ENCODE measurements around the gene TARM1. TPM values are rescaled to one million over a fixed set of nuclear protein-coding genes. Genes with fewer than 3 reads are reported as not detected.

The TARM1 gene
- total and polyA plus RNA-seq, 2 of the 4 experiments (the other 2 are of a cell fraction): not detected

GRCh38 chr19:54069470-54069869 is 11.7 kb downstream of the TARM1 start:
- ChIA-PET CTCF (no interaction called here), POLR2A (ENCODE audit: unreplicated experiment) (no interaction called here)
- Histone ChIP-seq H2AFZ (replicated peaks; ENCODE audit: low read length, poor library complexity) (no peak overlapping the region), H2BK5ac (ENCODE audit: low read depth, low read length, poor library complexity, severe bottlenecking) (no peak overlapping the region), H3K23ac (ENCODE audit: low read depth, low read length) (no peak overlapping the region), H3K4me1 (ENCODE audit: control insufficient read depth, insufficient read depth, low read length) (no peaks in the 10 kb centered on the region), H2BK15ac (ENCODE audit: low read depth, low read length) (no peak overlapping the region), H4K5ac (ENCODE audit: low read depth, low read length) (no peak overlapping the region), H3K4ac (ENCODE audit: low read depth, low read length) (no peak overlapping the region), H4K8ac (ENCODE audit: low read depth in 2 of 2, low read length in 2 of 2) (no peak overlapping the region), H3K4me3 (ENCODE audit: insufficient read depth, low read depth, low read length) (no peak overlapping the region), H4K20me1 (ENCODE audit: insufficient read depth, low read length) (no peaks in the 10 kb centered on the region), H4K91ac (ENCODE audit: insufficient read depth, low read depth, low read length) (no peak overlapping the region), H2BK120ac (ENCODE audit: low read depth, low read length) (no peak overlapping the region), H3K36me3 (ENCODE audit: control insufficient read depth, insufficient read depth, low read length) (no peaks in the 10 kb centered on the region), H3K56ac (ENCODE audit: extremely low read depth, insufficient read depth, low read length) (no peak overlapping the region), H3K9me1 (ENCODE audit: insufficient read depth, low read length) (no peaks in the 10 kb centered on the region), H3K27me3 (ENCODE audit: control insufficient read depth, insufficient read depth, low read length) (no peaks in the 10 kb centered on the region), H2AK5ac (ENCODE audit: low read depth, low read length) (no peak overlapping the region), H3K4me2 (ENCODE audit: low read depth, low read length) (no peak overlapping the region), H3K9ac (ENCODE audit: low read depth, low read length) (no peak overlapping the region), H3K27ac (ENCODE audit: insufficient read depth, low read length) (no peak overlapping the region), H3K79me1 (ENCODE audit: low read depth in 1 of 2, low read length in 2 of 2) (no peaks in the 10 kb centered on the region), H3K18ac (ENCODE audit: low read depth, low read length) (no peak overlapping the region), H3K9me3 (ENCODE audit: control insufficient read depth, insufficient read depth, low read length) (peaks cover 7% of the 10 kb centered on the region; the same call in 1 of the 2 replicates), H2AK9ac (replicated peaks; ENCODE audit: low read depth, low read length, poor library complexity) (no peak overlapping the region), H2BK20ac (ENCODE audit: low read depth, low read length) (no peak overlapping the region), H3K14ac (replicated peaks; ENCODE audit: low read depth, low read length) (no peak overlapping the region)
- intact Hi-C loops (cut with micrococcal nuclease) (no loop called here), dilution Hi-C loops (cut with HindIII; ENCODE audit: low sequenced_read_pairs, unreplicated experiment) (no loop called here), in situ Hi-C loops (cut with MboI; ENCODE audit: low sequenced_read_pairs) (no loop called here)
- ATAC-seq (ENCODE audit: low read depth) (no peak), DNase-seq (no peak)
- WGBS, 2 experiments (ENCODE audit: extremely low coverage in 2 of 2, insufficient read length in 1 of 2): no CpG with 5 or more reads among the region's 5 CpGs
- BruUV-seq (replicated peaks): no TSS peak
- TF ChIP-seq MXI1 (IDR thresholded peaks at IDR 0.05; ENCODE audit: borderline replicate concordance, low read depth, low read length) (no peak), RFX5 (IDR thresholded peaks at IDR 0.05; ENCODE audit: low read depth, low read length) (no peak), BHLHE40 (IDR thresholded peaks at IDR 0.05; ENCODE audit: low read depth, low read length) (no peak), RCOR1 (IDR thresholded peaks at IDR 0.05; ENCODE audit: insufficient replicate concordance, low read length) (no peak)

Measured in IMR-90 (cell line).